Stomach smooth muscle (tissue), 2 donors: ENCODE results near the gene DLG3.

ENCODE experiments used
- H3K27ac ChIP-seq: one replicate; pipeline ENCODE4 v1.7.0; 2013; ENCODE audit warnings: mild to moderate bottlenecking, low read length, inconsistent platforms
- H3K27me3 ChIP-seq, 2 donors: one replicate each; pipeline ENCODE4 v1.7.0; 2013; ENCODE audit warnings: low read length in 2 of 2; ENCODE audit not compliant: insufficient read depth in 2 of 2, control insufficient read depth in 1 of 2
- H3K36me3 ChIP-seq, 2 donors: one replicate each; pipeline ENCODE4 v1.7.0; 2013; ENCODE audit warnings: low read length in 2 of 2; ENCODE audit not compliant: control insufficient read depth in 2 of 2, insufficient read depth in 2 of 2
- H3K4me1 ChIP-seq: one replicate; pipeline ENCODE4 v1.7.0; 2013; ENCODE audit warnings: low read length; ENCODE audit not compliant: control insufficient read depth, insufficient read depth
- H3K4me3 ChIP-seq, 2 donors: one replicate each; pipeline ENCODE4 v1.7.0; 2013; ENCODE audit warnings: low read length in 2 of 2
- H3K9ac ChIP-seq, 2 donors: one replicate each; pipeline ENCODE4 v1.7.0; 2013; ENCODE audit warnings: low read length in 2 of 2, mild to moderate bottlenecking in 1 of 2
- H3K9me3 ChIP-seq, 2 donors: one replicate each; pipeline ENCODE4 v1.7.0; 2013; ENCODE audit warnings: low read length in 2 of 2; ENCODE audit not compliant: control insufficient read depth in 2 of 2
- donor health status: healthy.
- donor health status: Pancreatic carcinoma.

The DLG3 gene

DNA sequence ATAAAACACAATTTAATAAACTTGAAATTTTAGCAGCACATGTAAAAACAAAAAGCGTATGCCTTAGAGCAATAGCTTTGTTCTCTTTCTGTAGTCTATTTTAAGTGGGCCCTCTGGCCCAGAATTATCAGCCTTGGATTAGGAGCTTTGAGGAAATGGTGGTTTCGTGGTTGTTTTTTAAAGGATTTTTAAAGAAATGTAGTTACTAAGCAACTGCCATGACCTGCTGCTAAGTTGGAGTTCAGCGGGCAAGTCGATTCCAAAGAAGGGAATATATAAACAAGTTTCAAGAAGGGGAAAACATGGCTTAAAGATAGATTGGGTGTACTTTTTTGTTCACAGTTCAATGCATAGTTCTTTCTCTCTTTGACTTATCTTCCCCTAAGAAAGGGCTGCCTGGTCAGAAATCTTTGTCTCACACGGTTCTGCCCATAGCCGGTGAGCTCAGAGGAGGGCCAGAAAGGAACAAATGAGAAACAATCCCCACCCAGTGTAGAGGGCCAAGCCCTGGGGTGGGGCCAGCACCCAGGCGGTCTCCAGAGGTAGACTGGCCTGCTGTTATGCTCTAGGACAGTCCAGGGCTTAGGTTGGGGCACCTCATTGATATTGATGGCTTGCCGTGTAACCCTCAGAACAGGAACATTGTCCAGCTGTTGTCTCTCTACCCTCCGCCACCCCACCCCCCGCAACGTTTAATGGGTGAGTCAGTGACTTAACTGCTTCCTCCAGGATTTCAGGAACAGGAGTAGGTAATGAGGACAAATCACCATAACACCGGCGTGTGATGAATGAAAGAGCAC is 32.5 kb downstream of the DLG3 start:
- no peaks in the 10 kb centered on the region for H3K36me3 ChIP-seq
- peaks cover 14% of the 10 kb centered on the region for H3K4me1 ChIP-seq
- peak overlapping the region in 1 of 2 donors; percentile 35 for H3K4me3 ChIP-seq
- no peaks in the 10 kb centered on the region for H3K9me3 ChIP-seq
- H3K27me3 ChIP-seq, result peaks cover 0 to 18% of the 10 kb centered on the region in 2 donors
- no peak overlapping the region for H3K9ac ChIP-seq
- H3K27ac ChIP-seq, result peak overlapping the region; percentile 64

DNA sequence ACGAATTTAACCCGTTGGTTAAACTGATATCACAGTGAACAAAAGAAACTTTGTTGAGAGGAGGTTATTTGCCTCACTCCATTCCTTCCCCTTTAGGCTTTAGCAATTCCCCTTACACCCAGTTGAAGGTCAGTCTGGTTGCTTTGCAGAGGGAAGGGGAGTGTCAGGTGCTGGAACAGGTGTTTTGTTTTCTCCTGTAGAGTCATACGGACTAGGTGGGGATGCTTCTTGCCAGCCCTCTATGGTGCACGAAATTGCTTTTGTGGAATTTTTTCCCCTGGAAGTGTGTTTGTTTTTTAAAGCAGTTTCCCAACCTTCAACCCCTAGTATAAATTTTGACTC is 33.1 kb downstream of the DLG3 start:
- H3K9ac ChIP-seq, result peak overlapping the region in 1 of 2 donors; percentile 9
- H3K36me3 ChIP-seq, result no peaks in the 10 kb centered on the region
- no peaks in the 10 kb centered on the region for H3K9me3 ChIP-seq
- H3K27ac ChIP-seq, result no peak overlapping the region
- H3K4me1 ChIP-seq, result peaks cover 14% of the 10 kb centered on the region
- peaks cover 0 to 18% of the 10 kb centered on the region in 2 donors for H3K27me3 ChIP-seq
- H3K4me3 ChIP-seq, result peak overlapping the region in 1 of 2 donors; percentile 35

DNA sequence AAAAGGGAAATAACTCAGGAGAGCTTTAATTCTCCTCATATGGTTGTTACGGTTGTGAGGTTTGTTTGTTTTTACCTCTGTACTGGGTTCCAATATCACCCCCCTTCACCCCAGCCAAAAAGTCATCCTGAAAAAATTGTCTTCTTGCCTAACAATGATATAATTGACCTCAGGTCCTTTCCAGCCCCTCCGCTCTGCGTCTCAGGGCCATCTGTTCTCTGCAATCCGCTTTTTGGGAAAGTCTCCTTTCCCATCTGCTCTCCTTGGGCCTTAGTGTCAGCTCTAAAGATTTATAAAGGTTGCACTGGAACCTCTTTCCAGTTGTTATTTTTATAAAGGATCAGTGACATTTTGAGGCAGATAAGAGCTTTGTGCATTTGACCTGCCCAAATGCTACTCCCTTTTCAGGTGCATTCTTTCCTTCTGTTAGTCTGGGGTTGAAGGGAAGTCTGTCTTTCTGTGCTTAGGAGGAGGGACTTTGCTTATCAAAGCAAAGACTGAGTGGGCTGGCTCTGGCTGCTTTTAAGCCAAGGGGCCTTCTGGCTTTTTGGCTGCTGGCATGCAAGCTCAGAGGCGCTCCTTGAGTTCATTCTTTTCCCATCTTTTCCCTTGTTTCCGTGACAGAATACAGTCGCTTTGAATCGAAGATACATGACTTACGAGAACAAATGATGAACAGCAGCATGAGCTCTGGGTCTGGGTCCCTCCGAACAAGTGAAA is 34.1 kb downstream of the DLG3 start:
- H3K36me3 ChIP-seq, result no peaks in the 10 kb centered on the region
- H3K9me3 ChIP-seq, result no peaks in the 10 kb centered on the region
- H3K27me3 ChIP-seq, result peaks cover 0 to 18% of the 10 kb centered on the region in 2 donors
- H3K9ac ChIP-seq, result no peak overlapping the region
- peak overlapping the region; percentile 18 for H3K27ac ChIP-seq
- peaks cover 14% of the 10 kb centered on the region for H3K4me1 ChIP-seq
- peak overlapping the region in 1 of 2 donors; percentile 29 for H3K4me3 ChIP-seq

DNA sequence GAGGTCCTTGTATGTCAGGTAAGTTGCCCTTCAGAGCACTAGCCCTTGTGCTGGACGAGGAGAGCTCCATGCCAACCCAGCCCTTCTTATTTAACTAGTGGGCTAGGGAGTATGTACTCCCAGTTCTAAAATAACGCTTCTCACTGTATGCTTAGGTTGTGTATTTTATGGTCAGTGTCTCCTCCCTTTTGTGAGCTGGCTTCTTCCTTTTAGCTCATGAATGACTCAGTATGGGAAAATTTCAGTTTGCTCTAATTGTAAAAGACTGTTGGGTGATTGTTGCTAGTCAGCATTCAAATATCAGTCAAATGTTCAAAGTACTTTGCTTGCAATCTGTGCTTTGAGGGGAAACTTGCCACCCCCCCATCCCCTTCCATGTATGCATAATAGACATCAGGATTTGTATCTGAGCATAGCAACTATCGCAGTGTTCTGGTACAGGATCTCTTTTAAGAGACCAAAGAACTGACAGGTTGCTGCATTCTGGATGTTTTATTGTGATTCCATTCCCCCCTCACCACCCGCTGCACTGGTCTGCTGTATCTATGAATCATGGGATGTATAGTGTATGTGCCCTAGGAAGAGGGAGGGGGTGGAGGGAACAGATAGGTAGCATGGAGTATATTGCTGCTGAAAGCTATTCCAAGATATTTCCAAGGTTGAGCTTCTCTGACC is 34.7 kb downstream of the DLG3 start:
- H3K36me3 ChIP-seq, result no peaks in the 10 kb centered on the region
- peak overlapping the region in 1 of 2 donors; percentile 29 for H3K4me3 ChIP-seq
- H3K27me3 ChIP-seq, result peaks cover 0 to 19% of the 10 kb centered on the region in 2 donors
- no peak overlapping the region for H3K9ac ChIP-seq
- no peaks in the 10 kb centered on the region for H3K9me3 ChIP-seq
- peak overlapping the region; percentile 18 for H3K27ac ChIP-seq
- H3K4me1 ChIP-seq, result peaks cover 14% of the 10 kb centered on the region

DNA sequence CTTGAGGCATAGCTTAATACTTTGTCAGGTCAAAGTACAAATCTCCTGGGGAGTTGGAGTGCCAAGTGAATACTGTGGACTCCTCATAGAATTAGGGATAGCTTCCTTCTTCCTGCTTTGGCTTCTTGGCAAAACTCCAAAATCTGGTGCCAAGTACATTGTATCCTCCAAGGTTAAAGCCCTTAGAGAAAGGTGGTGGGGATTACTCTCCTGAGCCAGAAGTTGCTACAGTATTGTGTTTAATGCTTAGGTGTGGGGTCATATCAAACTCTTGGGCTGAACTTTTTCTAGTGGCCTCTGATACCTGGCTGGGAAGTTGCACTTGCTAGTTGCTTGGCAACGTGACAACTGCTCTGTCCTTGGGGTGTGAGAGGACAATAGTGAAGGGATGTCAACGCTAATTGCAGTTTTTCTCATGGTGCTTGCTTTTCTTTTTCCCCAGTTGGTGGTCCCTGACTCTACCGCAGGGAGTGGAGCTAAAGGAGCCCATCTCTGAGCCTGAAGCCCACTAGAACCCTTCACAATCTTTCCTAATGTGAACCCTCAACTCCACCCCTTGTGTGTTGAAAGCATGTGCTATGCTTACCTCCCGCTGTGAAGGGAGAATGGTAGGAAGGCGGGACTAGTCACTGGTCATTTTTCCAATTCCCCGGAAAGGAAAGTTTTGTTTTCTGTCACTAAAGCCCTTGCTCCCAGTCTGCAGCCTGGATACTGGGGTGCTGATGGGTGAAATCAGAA is 35.5 kb downstream of the DLG3 start:
- H3K9ac ChIP-seq, result no peak overlapping the region
- no peaks in the 10 kb centered on the region for H3K9me3 ChIP-seq
- peak overlapping the region; percentile 46 to 57 for H3K4me3 ChIP-seq
- H3K27ac ChIP-seq, result peak overlapping the region; percentile 31
- peaks cover 0 to 17% of the 10 kb centered on the region in 2 donors for H3K27me3 ChIP-seq
- no peaks in the 10 kb centered on the region for H3K36me3 ChIP-seq
- H3K4me1 ChIP-seq, result peaks cover 14% of the 10 kb centered on the region

DNA sequence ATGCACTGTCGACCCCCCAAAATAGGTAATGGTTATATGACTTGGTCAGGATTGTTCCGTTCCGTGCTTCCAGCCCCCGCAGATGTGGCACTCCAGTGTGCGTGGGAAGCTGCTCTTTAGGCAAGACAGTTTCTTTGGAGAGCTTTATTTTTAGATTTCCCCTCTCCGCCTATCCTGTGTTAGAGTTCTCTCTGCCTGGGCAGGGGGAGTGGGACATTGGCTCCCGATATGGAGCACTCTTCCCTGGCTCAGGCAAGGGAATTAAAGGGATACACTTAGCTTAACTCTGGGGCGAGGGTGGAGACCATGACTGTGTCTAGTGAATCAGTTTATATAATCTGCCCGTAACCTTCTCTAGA is 36.0 kb downstream of the DLG3 start:
- Histone ChIP-seq H3K36me3 (no peaks in the 10 kb centered on the region), H3K4me3 (peak overlapping the region; percentile 46 to 57), H3K27me3 (peaks cover 0 to 17% of the 10 kb centered on the region in 2 donors), H3K4me1 (peaks cover 14% of the 10 kb centered on the region), H3K27ac (peak overlapping the region; percentile 31), H3K9me3 (no peaks in the 10 kb centered on the region), H3K9ac (no peak overlapping the region)

DNA sequence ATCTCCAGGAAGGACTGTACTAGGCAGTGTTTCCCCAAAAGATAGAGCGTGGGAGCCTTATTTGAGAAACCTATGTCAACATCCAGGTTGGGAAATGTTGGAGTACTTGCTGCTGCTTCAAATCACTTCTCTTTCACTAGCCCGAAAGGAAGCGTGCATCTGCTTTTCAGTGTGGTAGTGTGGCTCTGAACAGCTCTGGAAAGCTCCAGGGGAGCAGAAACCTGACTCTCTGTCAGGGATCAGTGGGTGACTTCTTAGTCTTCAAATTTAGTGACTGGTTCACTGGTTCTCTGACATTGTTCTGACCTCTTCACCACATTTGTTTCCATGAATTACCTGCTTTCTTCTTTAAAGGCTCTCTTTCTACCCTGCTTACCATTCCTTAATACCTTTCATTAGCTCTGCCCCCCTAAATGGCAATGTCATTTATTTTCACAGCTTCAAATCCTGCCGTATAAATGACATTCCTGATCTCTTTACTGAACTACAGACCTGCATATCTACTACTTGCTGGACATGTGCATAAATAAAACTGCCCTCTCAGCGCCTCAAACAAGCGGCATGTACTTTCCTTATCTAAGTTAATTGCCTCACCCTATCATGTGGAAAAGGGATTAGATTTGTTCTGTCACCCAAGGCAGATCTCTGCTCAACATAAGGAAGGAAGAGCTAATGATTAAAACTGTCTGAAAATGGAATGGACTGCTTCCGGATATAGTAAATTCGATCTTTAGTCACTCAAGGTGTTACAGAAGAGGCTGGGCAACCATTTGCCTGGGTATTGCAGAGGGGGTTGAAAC is 37.0 kb downstream of the DLG3 start:
- Histone ChIP-seq H3K4me3 (no peak overlapping the region), H3K27me3 (peaks cover 0 to 17% of the 10 kb centered on the region in 2 donors), H3K9me3 (no peaks in the 10 kb centered on the region), H3K9ac (no peak overlapping the region), H3K36me3 (no peaks in the 10 kb centered on the region), H3K4me1 (peaks cover 14% of the 10 kb centered on the region), H3K27ac (no peak overlapping the region)

DNA sequence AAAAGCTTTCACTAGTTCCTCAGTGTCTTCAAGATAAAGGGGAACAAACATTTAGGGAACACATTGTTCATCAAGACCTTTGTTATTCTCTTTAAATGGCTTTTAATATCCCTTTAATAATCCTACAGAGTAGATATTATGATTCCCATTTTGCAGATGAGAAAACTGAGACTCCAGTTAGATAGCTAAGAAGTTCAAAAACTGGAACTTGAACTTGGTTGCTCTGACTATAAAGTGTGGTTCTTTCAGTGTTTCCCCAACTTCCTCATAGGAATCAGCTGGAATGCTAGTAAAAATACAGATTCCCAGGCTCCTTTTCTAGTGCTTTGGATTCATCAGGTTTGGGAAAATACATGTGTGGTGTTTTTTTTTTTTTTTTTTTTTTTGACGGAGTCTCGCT is 37.7 kb downstream of the DLG3 start:
- no peak overlapping the region for H3K27ac ChIP-seq
- H3K27me3 ChIP-seq, result peaks cover 0 to 17% of the 10 kb centered on the region in 2 donors
- no peak overlapping the region for H3K4me3 ChIP-seq
- H3K9ac ChIP-seq, result no peak overlapping the region
- no peaks in the 10 kb centered on the region for H3K9me3 ChIP-seq
- no peaks in the 10 kb centered on the region for H3K36me3 ChIP-seq
- H3K4me1 ChIP-seq, result peaks cover 11% of the 10 kb centered on the region

DNA sequence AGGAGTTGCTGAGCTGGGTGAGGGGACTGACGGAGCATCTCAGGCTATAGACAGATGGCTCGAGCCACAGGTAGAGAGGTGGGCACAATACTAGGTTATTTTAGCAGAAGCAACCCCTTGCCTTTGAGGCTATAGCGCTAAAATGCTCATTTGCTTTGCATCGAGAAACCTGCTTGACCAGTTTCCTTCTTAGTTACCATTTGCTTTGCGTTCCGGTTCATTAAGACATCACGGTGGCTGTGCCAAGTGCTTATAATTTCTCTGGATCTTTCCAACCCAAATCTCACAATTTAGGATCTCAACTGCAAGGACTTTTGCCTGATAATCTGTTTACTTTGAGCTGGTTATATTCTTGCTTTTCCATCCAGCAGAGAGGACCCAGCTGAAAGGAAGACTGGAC is 40.8 kb downstream of the DLG3 start:
- Histone ChIP-seq H3K4me1 (peaks cover under 1% of the 10 kb centered on the region), H3K27me3 (peaks cover 0 to 3% of the 10 kb centered on the region in 2 donors), H3K27ac (no peak overlapping the region), H3K36me3 (no peaks in the 10 kb centered on the region), H3K9ac (no peak overlapping the region), H3K4me3 (no peak overlapping the region), H3K9me3 (no peaks in the 10 kb centered on the region)

DNA sequence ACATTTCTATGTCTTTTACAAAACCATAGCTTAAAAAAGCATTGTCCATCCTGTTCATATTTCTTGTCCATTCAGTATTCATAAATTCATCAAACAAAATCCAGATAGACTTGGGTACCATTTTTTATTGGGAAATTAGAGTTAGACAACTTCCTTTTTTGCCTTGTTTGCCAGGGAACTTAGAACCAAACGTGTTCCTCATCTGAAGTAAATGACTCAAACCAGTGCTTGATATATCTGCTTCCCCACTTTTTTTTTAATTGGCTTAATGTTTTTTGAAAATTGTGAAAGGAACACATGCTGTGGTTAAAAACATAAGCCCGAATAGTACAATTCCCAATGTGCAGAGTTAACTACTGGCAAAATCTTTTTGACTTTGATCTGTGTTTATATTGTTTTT is 44.2 kb downstream of the DLG3 start:
- no peak overlapping the region for H3K4me3 ChIP-seq
- H3K9me3 ChIP-seq, result no peaks in the 10 kb centered on the region
- peaks cover 4 to 9% of the 10 kb centered on the region in 2 donors for H3K36me3 ChIP-seq
- no peaks in the 10 kb centered on the region for H3K4me1 ChIP-seq
- peaks cover 0 to 2% of the 10 kb centered on the region in 2 donors for H3K27me3 ChIP-seq
- no peak overlapping the region for H3K9ac ChIP-seq
- no peak overlapping the region for H3K27ac ChIP-seq
